Measurements from ENCODE around the gene VAPA. TPM values are rescaled to one million over a fixed set of nuclear protein-coding genes. Genes with fewer than 3 reads are reported as not detected.

VAPA gene
- total RNA-seq, 2 donors from 2014 or later, result 122 to 168 TPM

DNA sequence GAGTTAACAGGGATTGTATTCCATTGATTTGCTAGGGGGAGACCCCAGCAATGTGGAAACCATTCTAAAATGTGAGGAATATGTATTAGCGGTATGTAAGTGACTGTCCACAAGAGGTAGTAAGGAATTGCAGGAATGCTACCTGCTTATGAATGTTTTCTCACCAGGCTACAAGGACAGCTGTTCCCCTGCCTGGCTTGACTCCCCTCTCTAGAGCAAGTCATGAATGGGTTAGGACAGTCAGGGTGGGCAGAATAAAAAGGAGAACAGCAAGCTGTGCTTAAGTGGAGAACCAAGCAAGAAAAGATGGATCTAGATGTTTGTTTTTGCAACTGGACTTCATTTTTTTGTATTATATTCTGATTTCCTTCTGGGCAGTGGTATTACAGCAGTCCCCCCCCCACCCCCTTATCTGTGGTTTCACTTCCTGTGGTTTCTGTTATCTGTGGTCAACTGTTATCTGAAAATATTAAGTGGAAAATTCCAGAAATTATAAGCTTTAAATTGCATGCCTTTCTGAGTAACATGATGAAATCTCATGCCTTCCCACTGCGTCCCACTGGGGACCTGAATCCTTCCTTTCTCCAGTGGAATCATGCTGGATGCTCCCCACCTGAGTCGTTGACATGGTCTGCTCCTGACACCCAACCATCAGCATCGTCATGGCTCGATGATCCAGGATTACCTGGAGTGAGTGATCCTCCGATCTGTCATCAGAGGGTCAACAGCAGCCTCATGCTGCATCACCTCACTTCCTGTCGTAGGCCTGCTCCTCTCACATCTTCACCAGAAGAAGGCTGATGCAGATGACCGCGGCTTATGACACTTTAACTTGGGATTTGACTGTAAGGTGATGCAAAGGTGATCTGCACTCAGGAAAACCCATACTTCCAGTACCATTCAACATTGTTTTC is 52.2 kb downstream of the VAPA start:
- no peak overlapping the region for H3K27ac ChIP-seq (ENCODE audit: low read depth, low read length)
- no peak overlapping the region for H3K9ac ChIP-seq (ENCODE audit: extremely low read depth, low read length, poor library complexity, severe bottlenecking)
- Mint-ChIP-seq H3K36me3 (ENCODE audit: low read depth) (peaks cover 2% of the 10 kb centered on the region), H3K27me3 (ENCODE audit: insufficient read depth) (peaks cover 23% of the 10 kb centered on the region), H3K27ac (peak overlapping the region; percentile 22), H3K4me3 (no peak overlapping the region), H3K9me3 (no peaks in the 10 kb centered on the region), H3K4me1 (peaks cover 9% of the 10 kb centered on the region)
- TF ChIP-seq, protein P1, sequence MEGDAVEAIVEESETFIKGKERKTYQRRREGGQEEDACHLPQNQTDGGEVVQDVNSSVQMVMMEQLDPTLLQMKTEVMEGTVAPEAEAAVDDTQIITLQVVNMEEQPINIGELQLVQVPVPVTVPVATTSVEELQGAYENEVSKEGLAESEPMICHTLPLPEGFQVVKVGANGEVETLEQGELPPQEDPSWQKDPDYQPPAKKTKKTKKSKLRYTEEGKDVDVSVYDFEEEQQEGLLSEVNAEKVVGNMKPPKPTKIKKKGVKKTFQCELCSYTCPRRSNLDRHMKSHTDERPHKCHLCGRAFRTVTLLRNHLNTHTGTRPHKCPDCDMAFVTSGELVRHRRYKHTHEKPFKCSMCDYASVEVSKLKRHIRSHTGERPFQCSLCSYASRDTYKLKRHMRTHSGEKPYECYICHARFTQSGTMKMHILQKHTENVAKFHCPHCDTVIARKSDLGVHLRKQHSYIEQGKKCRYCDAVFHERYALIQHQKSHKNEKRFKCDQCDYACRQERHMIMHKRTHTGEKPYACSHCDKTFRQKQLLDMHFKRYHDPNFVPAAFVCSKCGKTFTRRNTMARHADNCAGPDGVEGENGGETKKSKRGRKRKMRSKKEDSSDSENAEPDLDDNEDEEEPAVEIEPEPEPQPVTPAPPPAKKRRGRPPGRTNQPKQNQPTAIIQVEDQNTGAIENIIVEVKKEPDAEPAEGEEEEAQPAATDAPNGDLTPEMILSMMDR (conservative IDR thresholded peaks at IDR 0.05), result no peak
- no peak overlapping the region for H3K4me3 ChIP-seq (ENCODE audit: low read length)
- DNase-seq, result peak; percentile 47
- H3K4me1 ChIP-seq (ENCODE audit: control insufficient read depth, insufficient read depth, low read length), result no peaks in the 10 kb centered on the region
- 93 to 96% methylated on average over 6 to 8 of the region's 9 CpGs for WGBS, 2 experiments (ENCODE audit: insufficient coverage in 1 of 2, insufficient read length in 1 of 2)
- H3K9me3 ChIP-seq (ENCODE audit: control insufficient read depth, low read length), result no peaks in the 10 kb centered on the region
- no peaks in the 10 kb centered on the region for H3K36me3 ChIP-seq (ENCODE audit: control insufficient read depth, insufficient read depth, low read length)
- H3K27me3 ChIP-seq (ENCODE audit: control insufficient read depth, insufficient read depth, low read length, poor library complexity, severe bottlenecking), result no peaks in the 10 kb centered on the region

DNA sequence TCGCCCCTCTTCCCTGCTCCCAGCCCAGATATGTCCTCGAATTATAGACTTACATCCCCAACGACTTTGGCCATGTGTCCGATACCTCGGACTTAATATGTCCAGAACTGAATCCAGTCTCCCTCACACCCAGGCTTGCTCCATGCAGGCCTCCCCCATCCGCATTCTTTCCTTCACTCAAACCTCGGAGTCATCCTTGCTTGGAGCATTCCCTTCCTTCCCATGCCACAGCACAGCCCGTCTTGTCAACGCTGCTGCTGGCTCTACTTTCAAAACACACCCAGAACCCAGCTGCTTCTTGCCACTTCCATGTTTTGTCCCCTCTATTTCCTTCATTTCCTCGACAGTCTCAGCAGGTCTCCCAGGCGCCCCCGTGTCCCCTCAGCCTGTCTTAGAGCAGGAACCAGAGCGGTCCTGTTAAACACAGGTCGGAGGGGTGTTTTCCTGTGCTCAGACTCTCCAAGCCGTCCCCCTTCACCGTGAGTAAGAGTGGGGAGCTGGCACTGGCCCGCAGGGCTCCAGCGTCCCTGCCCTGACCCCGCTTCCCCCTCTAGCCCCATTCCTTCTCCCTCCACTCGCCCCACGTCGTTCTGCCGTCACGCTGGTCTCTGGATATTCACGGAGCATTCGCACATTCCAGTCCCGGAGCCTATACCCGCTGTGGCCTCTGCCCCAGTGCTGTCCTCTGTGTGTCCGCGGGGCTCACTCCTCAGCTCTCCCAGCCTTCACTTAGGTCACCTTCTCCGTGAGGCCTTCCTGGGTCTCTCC is 54.4 kb downstream of the VAPA start:
- peak; percentile 57 for DNase-seq
- Histone ChIP-seq H3K9ac (ENCODE audit: extremely low read depth, low read length, poor library complexity, severe bottlenecking) (no peak overlapping the region), H3K4me3 (ENCODE audit: low read length) (no peak overlapping the region), H3K9me3 (ENCODE audit: control insufficient read depth, low read length) (no peaks in the 10 kb centered on the region), H3K27ac (ENCODE audit: low read depth, low read length) (no peak overlapping the region), H3K4me1 (ENCODE audit: control insufficient read depth, insufficient read depth, low read length) (peaks cover 2% of the 10 kb centered on the region), H3K36me3 (ENCODE audit: control insufficient read depth, insufficient read depth, low read length) (no peaks in the 10 kb centered on the region), H3K27me3 (ENCODE audit: control insufficient read depth, insufficient read depth, low read length, poor library complexity, severe bottlenecking) (no peaks in the 10 kb centered on the region)
- H3K4me1 Mint-ChIP-seq, result peaks cover 13% of the 10 kb centered on the region
- H3K9me3 Mint-ChIP-seq, result no peaks in the 10 kb centered on the region
- 89 to 90% methylated on average over 22 to 31 of the region's 31 CpGs for WGBS, 2 experiments (ENCODE audit: insufficient coverage in 1 of 2, insufficient read length in 1 of 2)
- H3K27ac Mint-ChIP-seq, result no peak overlapping the region
- TF ChIP-seq, protein P1 (conservative IDR thresholded peaks at IDR 0.05), result no peak
- H3K4me3 Mint-ChIP-seq, result no peak overlapping the region
- peaks cover 23% of the 10 kb centered on the region for H3K27me3 Mint-ChIP-seq (ENCODE audit: insufficient read depth)
- H3K36me3 Mint-ChIP-seq (ENCODE audit: low read depth), result peaks cover 2% of the 10 kb centered on the region

GRCh38 chr18:9969247-9969646 is 55.4 kb downstream of the VAPA start:
- H3K36me3 Mint-ChIP-seq (ENCODE audit: low read depth), result peaks cover 2% of the 10 kb centered on the region
- H3K4me1 Mint-ChIP-seq, result peaks cover 13% of the 10 kb centered on the region
- no peak for DNase-seq
- Histone ChIP-seq H3K4me1 (ENCODE audit: control insufficient read depth, insufficient read depth, low read length) (peaks cover 2% of the 10 kb centered on the region), H3K27me3 (ENCODE audit: control insufficient read depth, insufficient read depth, low read length, poor library complexity, severe bottlenecking) (no peaks in the 10 kb centered on the region), H3K9ac (ENCODE audit: extremely low read depth, low read length, poor library complexity, severe bottlenecking) (no peak overlapping the region), H3K36me3 (ENCODE audit: control insufficient read depth, insufficient read depth, low read length) (no peaks in the 10 kb centered on the region), H3K9me3 (ENCODE audit: control insufficient read depth, low read length) (no peaks in the 10 kb centered on the region), H3K4me3 (ENCODE audit: low read length) (no peak overlapping the region), H3K27ac (ENCODE audit: low read depth, low read length) (no peak overlapping the region)
- no peak overlapping the region for H3K27ac Mint-ChIP-seq
- no peaks in the 10 kb centered on the region for H3K9me3 Mint-ChIP-seq
- no peak overlapping the region for H3K4me3 Mint-ChIP-seq
- peaks cover 25% of the 10 kb centered on the region for H3K27me3 Mint-ChIP-seq (ENCODE audit: insufficient read depth)
- TF ChIP-seq, protein P1 (conservative IDR thresholded peaks at IDR 0.05), result no peak
- 80 to 92% methylated on average over 2 to 14 of the region's 14 CpGs for WGBS, 2 experiments (ENCODE audit: insufficient coverage in 1 of 2, insufficient read length in 1 of 2)

Measured in endodermal cell (in vitro differentiated cells).